NB4 (cell line): ENCODE measurements around the gene PHOX2A.

ENCODE experiments used
- CTCF ChIP-seq: IDR thresholded peaks from one replicate; pipeline ENCODE4 v1.5.1; 2012; ENCODE audit warnings: low read depth, low read length
- MYC ChIP-seq: IDR thresholded peaks from 2 replicates; pipeline ENCODE4 v1.6.1; 2011; ENCODE audit warnings: low read depth, low read length
- POLR2A ChIP-seq: IDR thresholded peaks from 2 replicates; pipeline ENCODE4 v1.6.1; 2011; ENCODE audit warnings: mild to moderate bottlenecking; ENCODE audit not compliant: insufficient read length; ENCODE audit errors: extremely low read depth

GRCh38 chr11:72254299-72254993 is 10.5 kb upstream of the PHOX2A start:
- TF ChIP-seq CTCF (no peak), POLR2A (no peak), MYC (no peak)
